ENCODE results near the gene PRR22.

Gene PRR22

GRCh38 chr19:5811117-5811516 lies 26.6 kb upstream of the PRR22 start:
- DNase-seq: no peak

DNA sequence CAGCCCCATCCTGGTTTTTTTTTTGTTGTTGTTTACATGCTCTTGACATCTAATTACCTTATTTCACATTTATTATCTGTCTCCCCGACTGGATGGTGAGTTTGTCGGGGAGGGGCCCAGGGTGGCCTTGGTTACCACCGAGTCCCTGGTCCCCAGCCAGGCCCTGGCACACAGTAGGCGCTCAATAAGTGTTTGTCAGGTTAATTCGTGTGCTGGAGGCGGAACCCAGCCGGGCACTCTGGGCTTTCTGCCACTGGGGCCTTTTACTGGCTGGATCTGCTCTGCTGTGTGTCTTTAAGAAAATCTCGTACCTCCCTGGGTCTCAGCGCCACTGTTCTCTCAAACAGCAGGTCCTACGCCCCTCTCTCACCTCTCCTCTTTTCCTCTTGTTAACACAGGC lies 24.9 kb upstream of the PRR22 start:
- DNase-seq: no peak

GRCh38 chr19:5809053-5809452 lies 24.5 kb upstream of the PRR22 start:
- no peak for DNase-seq

- no peak for DNase-seq
Observed at GRCh38 chr19:5808120-5808816, 23.7 kb upstream of the PRR22 start.

DNA sequence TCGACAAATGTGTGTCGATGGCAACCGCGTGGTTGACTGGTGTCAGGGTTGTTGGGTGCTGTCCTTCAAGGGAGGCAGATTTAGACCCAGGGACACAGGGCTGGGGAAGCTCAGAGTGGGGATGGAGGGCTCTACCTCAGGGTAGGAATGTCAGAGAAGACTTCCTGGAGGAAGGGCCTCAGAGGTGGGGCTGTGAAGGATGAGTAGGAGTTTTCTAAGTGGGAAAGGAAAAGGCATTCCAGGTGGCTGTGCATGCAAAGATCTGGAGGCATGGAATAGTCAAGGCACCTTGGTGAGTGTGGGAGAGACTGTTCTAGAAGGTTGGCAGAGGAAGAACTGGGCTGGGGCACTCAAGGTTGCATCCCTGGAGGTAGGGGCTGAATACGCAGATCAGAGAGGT lies 22.4 kb upstream of the PRR22 start:
- no peak for DNase-seq

DNA sequence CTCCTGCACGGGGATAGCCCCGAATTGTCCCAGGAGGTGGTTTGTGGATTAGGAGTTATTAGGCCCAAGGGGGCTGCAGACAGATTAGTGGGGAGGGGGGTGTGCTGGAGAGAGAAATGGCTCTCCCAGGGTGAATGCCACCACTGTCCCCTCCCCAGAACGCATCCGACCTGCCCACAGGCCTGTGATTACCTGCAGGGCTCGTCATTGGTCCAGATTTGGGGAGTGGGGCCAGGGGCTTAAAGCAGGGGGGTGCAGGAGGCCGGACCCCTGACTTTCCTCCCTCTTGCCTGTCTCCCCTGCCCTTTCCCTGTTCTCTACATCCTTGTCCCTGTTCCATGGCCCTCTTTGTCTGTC lies 21.6 kb upstream of the PRR22 start:
- no peak for DNase-seq

DNA sequence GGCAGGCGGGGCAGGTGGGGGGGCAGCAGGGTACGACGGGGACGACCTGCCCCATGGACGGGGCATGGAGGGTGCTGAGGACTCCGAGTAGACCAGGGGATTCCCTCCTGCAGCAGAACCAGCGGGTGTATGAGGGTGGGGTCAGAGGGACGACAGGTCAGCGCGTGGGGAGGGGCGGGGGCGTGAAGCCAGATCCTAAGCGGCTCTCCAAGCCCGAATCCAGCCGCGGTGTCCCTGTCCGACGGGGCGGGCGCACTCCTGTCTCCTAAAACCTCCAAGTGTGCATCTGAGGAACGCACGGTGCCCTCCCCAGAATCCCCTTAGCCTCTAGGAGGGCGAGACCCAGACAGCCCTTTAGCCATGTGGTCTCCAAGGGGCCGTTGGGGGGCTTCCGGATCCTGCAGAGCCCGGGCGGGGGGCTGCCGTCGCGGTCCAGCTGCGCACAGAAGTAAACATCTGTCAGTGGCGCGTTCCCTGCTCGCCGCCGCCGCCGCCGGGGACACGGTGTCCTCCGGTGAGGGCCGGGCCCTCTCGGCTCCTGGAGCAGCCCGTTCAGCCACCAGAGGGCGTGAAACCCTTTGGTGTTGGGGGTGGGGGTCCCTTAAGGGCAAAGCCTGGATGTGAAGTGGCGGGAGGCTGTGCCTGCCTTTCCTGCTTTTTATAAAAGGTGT lies 21.1 kb upstream of the PRR22 start:
- peak; percentile 49 for DNase-seq

DNA sequence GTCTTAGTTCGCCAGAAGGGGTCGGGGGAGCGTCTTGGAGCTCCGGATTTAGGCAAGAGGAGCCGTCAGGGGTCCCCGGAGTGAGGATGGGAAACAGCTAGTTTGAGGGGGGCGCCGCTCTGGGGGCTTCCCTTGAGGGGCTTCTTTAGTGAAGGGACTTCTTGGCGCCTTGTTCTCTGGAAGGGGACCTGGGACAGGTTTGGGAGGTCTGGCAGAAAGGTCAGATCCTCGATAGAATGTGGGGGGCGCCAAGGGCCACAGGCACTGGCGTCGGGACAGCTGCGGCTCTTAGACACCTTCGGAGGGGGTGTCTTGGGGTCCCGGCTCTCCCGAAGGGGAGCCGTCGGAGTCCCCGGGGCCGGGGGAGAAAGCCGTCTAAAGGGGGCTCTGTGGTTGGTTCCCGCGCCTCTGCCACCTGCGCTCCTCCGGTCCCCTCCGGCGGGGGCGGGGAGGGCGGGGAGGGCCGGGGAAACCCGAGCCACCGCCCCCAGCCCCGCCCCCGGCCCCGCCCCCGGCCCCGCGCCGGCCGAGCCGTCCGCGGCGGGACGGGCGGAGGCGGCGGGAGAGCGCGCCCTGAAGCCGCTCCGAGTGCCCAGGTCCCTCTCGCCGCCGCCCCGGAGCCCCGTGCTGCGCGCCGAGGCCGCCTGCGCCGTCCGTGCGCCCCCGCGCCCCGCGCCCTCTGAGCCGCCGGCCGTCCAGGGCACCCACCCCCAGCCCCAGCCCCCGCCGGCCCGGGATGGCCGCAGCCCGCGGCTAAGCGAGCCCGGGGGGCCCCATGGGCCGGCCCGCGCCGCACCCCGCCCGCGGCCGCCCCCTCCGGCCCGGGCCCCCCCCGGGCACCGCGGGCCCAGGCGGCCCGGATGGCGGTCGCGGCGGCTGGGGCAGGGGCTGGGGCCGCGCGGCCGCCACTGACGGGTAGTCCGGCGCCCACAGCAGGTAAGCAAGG lies 20.2 kb upstream of the PRR22 start, which contains the start of gene NRTN:
Gene NRTN (plus strand): TSS at position 552 of the 946 bp plus-strand sequence. CDS start 19,099 bp downstream, outside the sequence.
- DNase-seq: peak; percentile 49

DNA sequence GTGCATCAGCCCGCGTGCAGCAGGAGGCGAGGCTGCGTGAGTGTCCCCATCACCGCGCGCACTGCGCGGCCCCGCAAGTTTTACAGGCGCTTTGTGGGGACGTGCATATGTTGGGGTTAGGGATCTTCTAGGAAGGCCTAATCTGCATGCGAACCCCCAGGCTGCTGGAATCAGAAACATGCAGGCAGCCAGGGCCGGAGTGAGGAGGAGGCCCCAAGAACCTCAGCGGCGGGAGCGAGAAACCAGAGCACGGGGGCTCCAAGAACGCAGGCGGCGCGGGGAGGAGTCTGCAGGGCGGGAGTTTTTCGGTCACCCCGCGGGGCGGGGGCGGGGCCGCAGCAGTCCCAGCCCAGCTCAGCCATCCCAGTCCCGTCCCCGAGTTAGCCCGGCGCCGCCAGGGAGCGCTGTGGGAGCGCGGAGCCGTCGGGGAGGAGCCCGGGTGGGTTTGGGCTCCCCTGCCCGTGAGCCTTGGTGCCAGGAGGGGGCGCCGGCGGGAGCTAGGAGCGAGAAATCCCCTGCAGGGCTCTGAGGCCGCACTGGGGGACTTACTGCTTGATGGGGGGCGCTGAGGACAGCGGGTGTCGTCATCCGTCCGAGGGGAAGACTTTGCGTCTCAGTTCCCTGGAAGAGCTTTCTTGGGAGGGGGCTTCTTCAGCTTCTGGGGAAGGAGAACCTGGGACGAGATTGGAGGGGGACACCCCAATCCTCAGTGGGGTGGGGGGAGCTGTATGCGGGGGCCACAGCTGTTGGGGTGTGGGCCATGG lies 19.4 kb upstream of the PRR22 start:
- peak; percentile 97 for DNase-seq

GRCh38 chr19:5803441-5803751 lies 18.9 kb upstream of the PRR22 start:
- no peak for DNase-seq

DNA sequence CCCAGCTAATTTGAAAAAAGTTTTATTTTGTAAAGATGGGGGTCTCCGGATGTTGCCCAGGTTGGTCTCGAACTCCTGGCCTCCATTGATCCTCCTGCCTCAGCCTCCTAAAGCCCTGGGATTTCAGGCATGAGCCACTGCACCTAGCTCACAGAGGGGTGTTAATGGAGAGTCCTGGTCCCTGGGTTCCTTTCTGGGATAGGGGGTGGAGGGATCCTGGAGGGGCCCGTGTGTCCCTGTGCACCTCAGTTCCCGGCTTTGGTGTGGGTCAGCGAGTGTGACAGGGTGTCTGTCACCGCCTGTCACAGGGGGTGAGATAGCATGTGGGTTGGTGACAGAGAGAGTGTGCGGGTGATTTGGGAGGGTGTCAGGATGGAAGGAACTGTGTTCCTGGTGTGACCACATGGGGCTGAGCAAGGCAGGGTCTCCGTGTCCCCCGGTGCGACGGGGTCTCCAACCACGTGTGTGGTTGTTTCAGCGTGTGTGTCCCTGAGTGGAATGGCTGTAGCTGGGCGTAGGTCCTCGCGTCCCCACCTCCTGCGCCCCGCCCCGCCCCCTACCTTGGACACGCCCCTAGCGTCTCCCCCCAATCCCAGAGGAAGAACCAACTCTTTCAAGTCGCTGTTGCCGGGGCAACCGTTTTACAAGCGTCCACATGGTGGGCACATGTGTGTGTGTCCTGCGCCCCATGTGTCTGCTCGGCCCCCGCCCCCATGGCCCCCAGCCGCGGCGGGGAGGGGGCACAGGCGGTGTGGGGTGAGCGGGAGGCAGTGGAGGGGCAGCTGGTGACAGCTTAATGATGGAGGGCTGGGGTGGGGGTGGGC lies 17.5 kb upstream of the PRR22 start:
- DNase-seq: no peak

GRCh38 chr19:5800361-5801270 lies 16.1 kb upstream of the PRR22 start:
- no peak for DNase-seq

- DNase-seq: no peak
Observed at GRCh38 chr19:5799247-5800241, 15.0 kb upstream of the PRR22 start.

DNA sequence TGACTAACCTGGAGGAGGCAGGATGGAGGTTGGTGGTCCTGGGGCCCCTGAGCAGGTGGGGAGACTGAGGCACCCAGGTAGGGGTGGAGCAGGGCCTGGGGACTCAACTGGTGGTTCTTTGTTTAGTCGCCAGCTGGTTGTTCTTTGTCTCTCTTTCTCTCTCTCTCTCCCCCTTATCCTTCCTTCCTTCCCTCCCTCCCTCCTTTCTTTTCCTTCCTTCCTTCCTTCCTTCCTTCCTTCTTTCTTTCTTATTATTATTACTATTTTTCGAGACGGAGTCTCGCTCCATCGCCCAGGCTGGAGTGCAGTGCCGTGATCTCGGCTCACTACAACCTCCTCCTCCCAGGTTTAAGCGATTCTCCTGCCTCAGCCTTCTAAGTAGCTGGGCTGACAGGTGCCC lies 13.7 kb upstream of the PRR22 start:
- DNase-seq: no peak

DNA sequence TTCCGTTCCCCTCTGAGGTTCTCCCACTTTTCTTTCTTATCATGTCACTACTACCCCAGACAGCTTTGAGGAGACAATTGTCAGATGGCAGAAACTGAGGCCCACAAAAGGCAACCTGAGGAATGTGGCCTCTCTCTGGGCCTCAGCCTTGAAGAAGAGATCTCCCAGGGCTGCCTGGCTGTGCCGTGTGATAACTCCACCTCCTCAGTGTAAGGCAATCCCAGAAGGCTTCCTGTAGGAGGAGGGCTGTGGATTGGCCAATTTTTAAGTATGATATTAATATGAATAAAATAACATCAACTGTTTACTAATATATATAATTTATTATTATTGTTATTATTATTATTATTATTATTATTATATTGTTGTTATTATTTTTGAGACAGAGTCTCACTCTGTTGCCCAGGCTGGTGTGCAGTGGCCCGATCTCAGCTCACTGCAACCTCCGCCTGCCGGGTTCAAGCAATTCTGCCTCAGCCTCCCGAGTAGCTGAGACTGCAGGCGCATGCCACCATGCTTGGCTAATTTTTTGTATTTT lies 10.9 kb upstream of the PRR22 start:
- DNase-seq: no peak

- no peak for DNase-seq
Observed at GRCh38 chr19:5793188-5793587, 8.6 kb upstream of the PRR22 start.

- DNase-seq: no peak
Observed at GRCh38 chr19:5792224-5792623, 7.7 kb upstream of the PRR22 start.

DNA sequence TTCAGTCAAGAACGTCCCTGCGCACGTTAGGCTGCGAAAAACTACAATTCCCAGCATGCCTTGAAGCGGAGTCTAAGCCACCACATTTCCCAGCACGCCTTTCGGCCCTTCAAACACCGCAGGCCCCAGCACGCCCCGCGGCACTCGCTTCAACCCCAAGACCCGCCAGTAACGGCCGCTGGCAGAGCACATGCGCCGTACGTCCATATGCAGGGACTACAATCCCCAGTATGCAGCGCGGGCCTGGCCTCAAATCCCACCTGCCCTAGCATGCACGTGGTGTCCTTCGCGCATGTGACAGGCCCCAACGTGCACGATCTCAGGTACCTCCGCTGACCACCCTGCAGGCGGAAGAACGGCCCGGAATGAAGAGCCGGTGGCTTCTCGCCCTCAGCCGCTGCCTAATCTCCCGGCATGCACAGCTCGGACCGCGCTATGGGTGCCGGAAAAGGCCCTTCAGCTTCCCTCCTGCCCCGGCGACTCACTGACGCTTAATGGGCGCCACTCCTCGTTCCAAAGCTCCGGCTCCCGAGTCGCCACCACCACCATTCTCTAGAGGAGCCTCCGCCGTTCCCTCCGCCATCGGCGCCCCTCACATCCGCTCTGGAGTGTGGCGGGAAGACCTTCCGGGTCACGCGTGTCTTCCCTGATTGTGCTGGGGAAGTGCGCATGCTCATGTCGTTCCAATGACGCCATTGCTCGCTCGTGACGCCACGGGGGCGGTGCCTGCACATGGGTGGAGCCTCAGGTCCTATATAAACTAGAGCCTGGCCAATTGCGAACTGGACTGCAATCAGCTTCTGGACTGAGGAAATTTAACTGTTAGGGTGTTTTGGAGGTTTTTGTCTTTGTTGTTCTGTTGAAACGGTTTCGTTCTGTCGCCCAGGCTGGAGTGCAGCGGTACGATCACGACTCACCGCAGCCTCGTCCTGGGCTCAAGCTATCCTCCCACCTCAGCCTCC lies 6.3 kb upstream of the PRR22 start, which contains the start of gene DUS3L:
Gene DUS3L (minus strand): TSS at position 605 of the 962 bp plus-strand sequence. CDS start 22 bp downstream, at position 583.
- DNase-seq: peak; percentile 98

All from activated CD4-positive, alpha-beta T cell treated with anti-CD3 and anti-CD28 coated beads, Interleukin-10, Interleukin-2, amounts not matched to agents 100 ng/mL and 50 ng/mL, durations not matched to agents 16 hours and 8 hours (primary cell).